GM21447 (cell line): ENCODE data around the gene SYNDIG1.
"Not testable (repeated sequence)": the region's sequence is repeated elsewhere in the genome, so short reads cannot be mapped to it uniquely, and the experiment has no call there.

Experiments
- ATAC-seq: cut with Tn5 transposase; IDR thresholded peaks from one replicate; pipeline ENCODE4 v1.9.1; 2021; ENCODE audit not compliant: unreplicated experiment

The SYNDIG1 gene

DNA sequence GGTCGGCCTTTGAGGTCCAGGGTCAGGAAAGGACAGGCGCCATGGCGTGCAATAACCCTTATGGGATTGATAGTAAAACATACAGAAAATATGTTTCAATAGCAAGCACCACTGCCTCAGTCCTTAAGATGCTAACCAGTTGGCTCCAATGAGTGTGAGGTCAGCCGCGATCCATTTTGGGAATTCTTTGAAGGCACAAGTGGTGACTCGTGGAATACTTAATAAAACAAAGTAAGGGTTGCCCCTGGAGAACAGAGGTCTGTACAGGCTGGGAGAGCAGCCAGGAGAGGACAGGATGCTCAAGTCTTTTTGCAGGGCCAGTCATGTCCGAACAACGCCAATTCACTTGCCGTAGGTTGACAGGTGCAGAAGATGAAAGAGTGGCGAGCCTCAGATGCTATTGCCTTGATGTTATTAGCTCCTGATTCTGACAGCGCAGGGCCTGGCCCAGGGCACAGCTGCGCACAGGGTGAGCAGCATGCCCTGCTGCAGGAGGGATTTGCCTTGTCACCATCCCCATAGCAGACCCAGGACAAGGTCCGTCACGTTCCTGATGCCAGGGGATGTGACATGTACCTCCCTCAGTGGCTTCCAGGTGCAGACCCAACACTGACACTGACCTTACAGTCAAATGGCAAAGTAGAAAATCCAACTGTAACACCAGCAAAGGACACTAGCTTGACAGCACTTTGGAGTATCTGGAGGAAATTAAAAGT lies 21.8 kb downstream of the SYNDIG1 start:
- ATAC-seq: no peak

DNA sequence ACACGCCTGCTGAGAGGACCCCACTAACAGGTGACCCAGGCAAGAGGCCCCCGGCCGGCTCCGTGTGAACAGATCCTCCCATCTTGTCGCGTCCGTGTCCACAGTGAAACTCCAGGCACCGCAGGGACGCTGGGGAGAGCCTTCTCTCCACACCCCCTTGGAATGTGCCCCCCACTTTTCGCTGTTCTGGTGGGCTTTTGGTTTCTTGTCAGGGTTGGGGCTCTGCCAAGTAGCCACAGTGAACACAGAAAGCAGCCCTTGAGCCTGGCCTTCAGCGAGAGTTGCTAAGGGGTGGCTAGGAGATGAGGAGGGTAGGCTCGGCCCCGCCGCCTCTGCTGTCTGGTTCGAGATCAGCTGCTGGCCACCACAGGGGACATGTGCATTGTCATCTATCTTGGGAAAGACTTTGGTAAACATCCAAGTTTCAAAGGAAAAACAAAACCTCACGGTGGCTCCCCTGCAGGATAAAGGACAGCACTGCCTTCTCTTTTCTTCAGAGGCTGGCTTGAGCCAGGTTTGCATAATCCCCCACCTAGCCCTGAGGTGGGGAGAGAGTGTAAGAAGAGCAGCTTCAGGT lies 22.7 kb downstream of the SYNDIG1 start:
- no peak for ATAC-seq

DNA sequence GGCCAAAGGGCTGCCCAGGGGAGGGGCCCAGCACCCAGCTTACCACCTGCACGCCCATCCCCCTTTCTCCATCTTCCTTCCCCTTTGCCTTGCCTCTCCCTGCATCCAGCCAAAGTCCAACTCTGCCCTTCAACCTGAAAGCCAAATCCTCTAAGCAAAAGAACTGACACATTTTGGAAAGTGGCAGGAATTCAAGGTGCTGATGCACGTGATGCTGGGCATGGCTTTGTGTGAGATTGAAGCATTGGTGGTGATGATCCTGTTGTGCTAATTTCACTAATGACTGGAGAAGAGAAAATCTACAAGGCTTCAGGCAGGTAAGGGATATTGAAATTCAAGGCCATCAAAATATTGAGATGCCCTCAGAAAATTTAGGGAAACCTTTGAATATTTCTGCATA lies 23.3 kb downstream of the SYNDIG1 start:
- ATAC-seq: no peak

DNA sequence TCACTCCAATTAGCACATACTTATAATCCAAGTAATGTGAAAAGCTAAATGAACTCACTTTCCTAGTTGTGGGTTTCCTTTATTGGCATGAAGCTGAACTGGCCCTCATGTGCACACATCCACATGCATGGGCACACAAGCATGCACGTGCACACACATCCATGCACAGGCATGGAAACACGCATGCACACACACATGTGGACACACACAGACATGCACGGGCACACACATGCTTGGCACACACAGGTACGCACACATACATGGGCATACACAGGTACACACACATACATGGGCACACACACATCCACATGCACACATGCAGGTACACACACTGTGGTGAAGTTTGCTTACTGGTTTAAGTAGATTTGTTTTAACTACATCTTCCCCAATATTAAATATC lies 23.8 kb downstream of the SYNDIG1 start:
- no peak for ATAC-seq

DNA sequence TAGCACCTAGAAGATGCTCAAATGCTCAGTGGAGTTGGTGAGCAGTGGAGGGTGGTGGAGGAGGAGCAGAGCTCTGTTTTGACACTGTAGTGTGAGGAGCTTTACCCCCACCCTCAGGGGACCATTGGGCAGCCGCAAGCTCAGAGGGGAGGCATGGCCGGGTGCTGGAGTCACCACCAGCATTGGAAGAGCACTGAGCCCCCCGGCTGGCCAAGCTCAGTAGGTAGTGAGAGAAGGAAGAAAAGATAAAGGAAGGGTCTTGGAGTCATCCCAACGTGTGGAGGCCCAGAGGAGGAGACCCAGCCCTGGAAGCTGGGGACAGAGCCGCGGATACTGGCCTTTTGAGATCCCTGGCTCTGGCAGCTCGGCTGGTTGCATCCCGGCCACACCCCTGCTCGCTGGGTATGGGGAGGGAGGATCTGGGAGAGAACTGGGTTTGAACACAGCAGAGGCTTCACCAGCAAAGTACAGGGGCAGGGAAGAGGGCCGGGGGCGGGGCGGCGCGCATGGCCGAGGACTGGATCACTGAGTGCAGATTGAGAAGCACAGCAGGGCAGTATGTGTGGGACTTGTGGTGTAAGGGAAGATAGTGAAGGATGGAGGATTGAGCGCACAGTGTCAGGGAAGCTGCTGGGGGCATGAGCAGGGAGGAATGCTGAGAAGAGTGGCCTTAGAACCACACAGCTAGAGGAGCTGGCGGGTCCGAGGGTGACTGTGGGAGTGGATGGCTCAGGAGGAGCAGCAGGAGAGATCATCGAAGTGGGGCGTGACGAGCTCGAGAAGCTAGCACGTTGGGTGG lies 24.4 kb downstream of the SYNDIG1 start:
- ATAC-seq: no peak

DNA sequence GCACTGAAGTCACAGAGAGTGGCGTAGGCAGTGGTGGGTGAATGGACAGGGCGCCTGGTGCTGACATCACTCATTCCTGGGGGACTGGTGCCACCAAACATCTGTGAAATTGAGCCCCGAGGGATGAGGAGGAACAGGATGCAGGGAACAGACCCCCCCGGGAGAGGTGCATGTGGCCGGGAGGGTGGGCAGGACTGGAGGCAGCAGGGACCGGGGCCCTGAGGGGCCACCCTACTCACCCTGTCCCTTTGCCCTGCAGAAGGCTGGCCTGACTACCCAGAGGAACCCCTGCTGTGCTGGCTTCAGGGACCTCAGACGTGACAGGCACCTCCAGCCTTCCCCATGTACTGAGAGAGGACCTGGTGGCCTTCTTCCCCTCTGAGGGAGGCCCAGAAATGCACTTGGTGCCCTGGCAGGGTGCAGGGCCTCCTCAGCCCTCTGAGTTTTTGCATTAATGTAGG lies 25.1 kb downstream of the SYNDIG1 start:
- ATAC-seq: no peak

DNA sequence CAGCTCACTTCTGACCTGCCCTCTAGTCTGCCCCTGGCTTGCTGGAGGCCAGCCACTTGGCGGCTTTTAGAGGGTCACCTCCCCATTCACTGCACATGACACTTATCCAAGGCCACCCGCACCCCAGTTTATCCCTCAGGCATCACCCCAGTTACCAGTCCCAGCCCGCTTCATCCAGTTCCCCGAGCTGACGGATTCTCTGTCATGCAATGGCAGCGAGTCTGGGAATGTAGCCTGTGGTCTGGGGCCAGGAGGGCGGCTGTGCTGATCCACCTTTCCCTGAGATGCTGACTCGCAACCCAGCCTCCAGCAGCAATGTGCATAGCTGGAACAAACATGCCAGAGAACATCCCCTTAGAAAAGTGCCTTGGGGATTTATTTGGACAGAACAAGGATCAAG lies 25.8 kb downstream of the SYNDIG1 start:
- ATAC-seq: no peak

DNA sequence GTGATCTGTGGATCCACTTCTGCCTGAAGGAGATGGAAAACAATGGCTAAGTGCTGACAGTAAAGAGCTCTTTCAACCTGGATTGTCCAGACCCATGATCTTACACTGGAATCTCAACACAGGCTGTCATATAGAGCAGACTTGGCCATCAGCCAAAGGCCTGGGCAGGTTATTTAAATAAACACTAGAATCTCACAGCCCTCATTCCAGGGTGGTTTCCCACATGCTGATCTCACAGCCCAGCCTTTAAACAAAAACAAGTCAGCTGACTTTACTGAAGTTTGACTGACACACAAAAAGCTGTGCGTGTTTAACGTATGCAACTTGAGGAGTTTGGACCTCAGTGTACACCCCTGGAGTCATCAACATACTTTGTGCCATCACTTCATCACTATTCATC lies 28.4 kb downstream of the SYNDIG1 start:
- ATAC-seq: no peak

DNA sequence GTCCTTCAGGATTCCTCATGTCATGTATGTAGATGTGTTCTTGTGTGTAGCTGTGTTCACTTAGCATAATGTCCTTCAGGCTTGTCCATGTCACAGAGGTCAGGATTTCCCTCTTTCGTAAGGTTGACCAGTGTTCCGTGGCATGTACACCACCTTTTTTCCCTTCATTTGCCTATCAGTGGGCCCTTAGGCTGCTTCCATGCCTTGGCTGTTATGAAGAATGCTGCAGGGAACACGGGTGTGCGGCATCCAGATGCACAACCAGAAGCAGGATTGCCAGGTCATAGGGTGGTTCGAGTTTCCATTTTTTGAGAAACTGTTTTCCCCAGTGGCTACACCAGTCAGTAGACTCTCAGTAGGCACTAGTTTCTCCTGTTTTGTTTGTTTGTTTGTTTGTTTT lies 29.2 kb downstream of the SYNDIG1 start:
- ATAC-seq: no peak

DNA sequence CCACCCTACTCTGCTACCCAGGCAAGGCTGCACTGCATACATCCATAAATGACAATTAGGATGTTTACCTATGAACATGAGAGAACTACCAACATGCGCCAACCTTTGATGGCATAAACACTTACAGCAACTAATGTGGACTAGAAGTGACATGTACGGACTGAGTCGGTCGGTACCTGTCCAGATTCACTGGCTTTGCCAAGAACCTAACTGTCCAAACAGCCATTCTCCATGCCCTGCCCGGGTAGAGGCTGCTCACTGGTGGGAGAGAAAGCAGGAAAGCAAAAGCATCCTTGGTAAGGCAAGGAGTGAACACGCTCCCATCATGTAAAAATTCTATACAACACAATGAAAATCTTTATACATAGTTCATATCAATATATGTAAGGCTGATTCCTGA lies 30.0 kb downstream of the SYNDIG1 start:
- ATAC-seq: no peak

DNA sequence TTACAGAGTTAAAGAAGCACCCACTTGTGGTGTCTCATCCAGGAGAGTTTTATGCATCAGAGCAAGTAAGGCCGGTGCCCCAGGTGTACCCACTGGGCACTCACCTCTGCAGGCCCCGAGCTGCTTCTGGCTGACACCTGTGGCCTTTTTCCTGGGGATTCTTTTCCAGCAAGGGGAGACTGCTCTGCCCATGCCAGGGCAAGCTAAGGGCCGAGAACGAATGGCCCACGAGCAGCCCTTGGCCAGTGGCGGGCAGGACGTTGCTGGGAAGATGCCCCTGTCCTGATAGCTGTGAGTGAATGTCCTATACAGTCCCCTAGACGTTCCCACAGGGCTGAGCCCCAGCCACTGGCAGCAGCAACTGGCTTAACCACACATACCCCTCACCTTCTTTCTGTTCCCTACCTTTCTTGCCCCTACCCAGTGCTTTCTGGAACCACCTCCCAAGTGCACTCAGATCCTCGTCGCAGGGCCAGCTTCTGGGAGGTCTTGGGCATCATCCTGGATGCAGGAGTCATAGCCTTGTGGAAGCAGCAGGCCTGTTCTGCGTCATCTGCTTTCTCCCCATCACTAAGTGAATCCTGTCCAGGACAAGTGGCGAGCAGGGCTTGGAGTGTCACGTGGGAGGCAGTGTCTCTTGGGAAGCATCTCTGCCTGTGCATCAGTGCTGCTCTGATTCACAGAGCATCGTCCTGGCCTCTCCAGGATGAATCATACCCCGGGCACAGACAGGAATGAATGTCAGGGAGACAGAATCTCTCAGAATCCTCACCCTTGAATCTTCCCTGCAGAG lies 32.5 kb downstream of the SYNDIG1 start:
- ATAC-seq: no peak

DNA sequence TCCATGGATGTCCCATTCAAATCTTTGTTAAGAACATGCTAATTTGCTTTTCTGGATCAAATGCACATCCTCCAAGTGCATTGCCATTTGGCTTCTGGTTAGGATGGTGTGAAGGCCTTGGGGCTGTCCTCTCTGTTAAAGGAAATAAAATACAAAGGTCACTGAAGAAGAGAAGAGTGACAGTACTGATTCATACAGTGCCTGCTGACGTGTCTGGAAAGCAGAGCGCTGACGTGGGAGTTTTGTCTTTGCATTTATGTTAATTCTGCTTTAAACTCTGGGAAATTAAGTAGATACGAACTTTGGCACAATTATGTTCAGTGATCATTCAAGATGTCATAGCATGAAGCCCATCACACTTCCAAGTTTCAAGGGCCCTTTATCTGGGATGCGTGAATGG lies 33.2 kb downstream of the SYNDIG1 start:
- ATAC-seq: no peak

DNA sequence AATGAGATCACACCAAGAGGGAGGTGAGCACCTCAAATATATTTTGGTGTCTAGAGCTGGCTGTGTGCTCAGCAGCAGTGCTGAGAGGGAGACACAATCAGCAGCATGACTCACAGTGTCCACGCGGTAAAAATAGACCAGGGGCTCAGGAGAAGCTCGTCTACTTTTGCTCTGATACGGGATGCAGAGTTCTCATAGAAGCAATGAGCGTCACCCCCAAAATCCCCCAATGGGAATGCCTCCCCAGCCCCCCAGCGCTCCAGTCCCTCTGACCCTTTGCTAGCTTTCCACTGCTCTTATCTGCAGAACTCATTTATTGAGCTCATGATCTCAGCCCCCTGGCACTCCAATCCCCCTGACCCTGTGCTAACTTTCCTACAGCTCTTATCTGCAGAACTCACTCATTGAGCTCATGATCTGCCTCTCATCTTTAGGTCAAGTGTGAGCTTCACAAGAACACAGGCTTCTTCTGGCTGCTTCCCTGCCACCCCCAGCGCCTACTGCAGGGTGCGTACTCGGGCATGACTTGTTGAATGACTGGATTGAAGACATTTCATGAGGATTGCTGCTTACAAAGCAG lies 34.0 kb downstream of the SYNDIG1 start:
- no peak for ATAC-seq

DNA sequence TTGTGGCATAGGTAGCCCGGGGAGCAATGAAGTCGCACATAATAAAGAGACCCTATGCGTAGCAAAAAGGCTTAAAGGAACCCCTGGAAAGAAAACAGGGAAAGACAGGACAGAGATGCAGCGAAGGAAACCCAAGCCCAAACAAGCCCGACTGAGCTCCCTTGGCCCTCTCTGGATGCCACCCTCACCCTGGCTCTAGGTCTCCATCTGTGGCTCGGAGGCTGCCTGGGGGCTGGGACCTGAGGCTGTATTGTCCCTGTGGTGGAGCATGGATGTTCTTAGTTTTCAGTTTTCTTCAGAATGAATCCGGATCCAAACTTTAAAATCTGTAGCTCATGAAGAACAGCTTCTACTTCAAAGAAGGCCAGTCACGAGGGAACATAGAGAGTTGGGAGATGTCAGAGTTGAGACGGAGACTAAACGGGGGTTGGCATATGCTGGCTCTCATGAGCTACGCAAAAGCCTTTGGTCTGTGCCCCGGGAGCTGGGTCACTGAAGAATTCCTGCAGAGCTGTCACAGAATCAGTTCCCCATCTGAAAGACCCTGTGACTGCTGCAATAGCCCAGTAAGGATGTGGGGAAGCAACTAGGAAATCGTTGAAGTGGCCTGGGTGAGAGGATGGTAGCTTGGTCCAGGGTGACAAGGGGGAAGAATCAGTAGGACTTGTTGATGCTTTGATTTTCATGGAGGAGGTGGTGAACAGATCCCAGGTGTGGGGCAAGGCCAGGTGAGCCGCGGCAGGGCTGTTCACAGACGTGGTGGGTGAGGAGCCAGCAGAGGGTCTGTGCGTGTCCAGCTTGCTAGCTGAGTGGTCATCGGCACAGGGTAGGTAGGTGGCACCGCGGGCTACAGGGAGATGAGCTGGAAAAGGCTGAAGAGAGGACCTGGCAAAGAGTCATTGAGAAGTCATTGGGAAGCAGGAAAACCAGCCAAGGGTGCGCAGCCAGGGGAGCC lies 35.2 kb downstream of the SYNDIG1 start:
- ATAC-seq: no peak

DNA sequence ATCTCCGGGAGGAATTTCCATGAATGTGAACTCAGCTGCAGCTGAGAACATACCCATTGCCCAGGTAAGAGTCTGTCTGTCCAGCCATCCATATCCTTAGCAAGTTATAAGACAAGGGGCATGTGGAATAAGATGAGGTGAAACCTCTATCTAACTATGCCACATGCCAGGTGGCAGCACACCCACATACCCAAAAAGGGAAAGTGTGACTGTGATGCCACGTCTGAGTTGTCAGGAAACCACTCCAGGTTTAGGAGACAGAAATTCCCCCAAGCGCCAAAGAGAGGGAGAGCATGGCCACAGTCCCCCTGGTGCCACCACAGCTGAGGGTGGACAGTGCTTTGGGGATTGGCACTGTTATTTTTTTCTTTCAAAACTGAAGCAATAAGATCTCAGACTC lies 36.7 kb downstream of the SYNDIG1 start:
- ATAC-seq: no peak

DNA sequence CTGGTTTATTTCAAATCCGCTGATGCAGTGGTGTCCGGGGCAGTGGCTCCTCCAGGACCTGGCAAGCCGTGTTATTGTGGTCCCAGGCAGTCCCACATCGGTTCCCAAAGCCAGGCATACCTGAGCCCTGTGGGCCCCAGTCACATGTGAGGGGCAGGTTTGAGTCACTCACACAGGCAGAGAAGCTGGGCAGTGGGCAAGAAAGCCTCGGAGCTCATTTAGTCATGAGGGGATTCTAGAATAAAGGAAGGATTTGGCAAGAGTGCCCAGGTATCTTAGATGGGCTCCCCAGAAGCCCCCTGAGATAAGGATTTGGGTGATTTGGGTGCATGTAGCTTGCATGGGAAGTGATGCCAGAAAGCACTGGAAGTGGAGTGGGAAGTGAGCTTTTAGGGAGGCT lies 37.3 kb downstream of the SYNDIG1 start:
- no peak for ATAC-seq

DNA sequence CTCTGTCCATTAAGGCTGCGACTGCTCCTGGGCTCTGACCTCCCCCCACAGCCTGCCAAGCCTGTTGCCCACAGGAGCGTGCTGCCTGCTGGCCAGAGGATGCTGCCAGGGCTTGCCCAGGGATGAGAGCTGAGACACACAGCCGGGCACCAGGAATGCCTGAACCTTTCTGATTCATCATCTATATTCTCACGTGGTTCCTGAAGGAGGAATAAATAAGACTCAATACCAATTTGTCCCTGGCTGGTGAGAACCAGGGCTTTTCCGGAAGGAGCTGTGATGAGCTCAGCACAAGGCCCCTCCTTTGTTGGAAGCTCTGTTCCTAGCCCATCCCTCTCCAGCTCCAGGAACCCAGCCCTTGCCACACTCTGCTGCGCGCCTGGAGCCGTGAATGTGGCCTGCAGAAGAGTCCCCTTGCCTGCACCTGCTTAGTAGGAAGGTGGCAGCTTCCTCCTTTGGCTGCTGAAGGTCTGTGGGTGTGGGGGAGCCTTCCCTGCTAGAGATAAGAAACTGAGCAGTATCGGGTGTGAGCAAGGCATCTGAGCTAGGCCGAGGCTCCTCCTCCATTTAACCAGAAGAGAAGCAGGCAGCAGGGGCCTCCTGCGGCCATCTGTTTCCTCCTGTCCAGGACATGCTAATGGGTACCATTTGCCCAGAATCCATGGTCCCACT lies 37.9 kb downstream of the SYNDIG1 start:
- no peak for ATAC-seq

DNA sequence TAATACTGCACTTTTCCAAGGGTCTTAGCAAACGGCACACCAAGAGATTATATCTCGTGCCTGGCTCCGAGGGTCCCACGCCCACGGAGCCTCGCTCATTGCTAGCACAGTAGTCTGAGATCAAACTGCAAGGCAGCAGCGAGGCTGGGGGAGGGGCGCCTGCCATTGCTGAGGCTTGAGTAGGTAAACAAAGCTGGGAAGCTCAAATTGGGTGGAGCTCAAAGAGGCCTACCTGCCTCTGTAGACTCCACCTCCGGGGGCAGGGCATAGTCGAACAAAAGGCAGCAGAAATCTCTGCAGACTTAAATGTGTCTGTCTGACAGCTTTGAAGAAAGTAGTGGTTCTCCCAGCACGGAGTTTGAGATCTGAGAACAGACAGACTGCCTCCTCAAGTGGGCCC lies 43.0 kb downstream of the SYNDIG1 start:
- not testable (repeated sequence) for ATAC-seq

DNA sequence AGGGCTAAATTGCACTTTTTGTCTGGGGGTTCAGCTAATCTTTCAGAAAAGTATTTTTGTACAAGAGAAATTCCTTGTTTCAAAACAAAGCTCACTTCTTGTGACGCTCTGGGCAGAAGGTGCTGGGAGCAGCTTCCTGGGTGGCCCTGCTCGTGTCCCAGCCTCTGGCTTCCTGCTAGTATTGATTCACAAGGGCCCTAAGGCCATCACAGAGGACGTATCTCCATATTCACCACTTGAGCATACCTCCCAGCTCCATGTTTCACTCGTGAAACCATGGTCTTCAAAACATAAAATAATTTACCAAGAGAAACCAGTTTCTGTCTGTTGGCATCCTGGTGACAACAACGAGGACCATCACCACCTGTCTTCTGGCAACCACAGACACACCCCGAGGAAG lies 49.1 kb downstream of the SYNDIG1 start:
- no peak for ATAC-seq
